Duodenal mucosa (tissue), 2 donors: ENCODE results near the gene DYNC1H1.

Source experiments
- H3K27ac ChIP-seq: one replicate; pipeline ENCODE4 v1.7.0; 2013; ENCODE audit warnings: low read depth, low read length
- H3K27me3 ChIP-seq, 2 donors: one replicate each; pipeline ENCODE4 v1.7.0; 2013; ENCODE audit warnings: low read length in 2 of 2, control low read depth in 1 of 2; ENCODE audit not compliant: insufficient read depth in 2 of 2, control insufficient read depth in 1 of 2
- H3K36me3 ChIP-seq, 2 donors: one replicate each; pipeline ENCODE4 v1.7.0; 2013; ENCODE audit warnings: low read length in 2 of 2, control low read depth in 1 of 2; ENCODE audit not compliant: insufficient read depth in 2 of 2, control insufficient read depth in 1 of 2
- H3K4me1 ChIP-seq, 2 donors: one replicate each; pipeline ENCODE4 v1.7.0; 2013; ENCODE audit warnings: low read length in 2 of 2, control low read depth in 1 of 2; ENCODE audit not compliant: insufficient read depth in 2 of 2, control insufficient read depth in 1 of 2
- H3K4me3 ChIP-seq, 2 donors: one replicate each; pipeline ENCODE4 v1.7.0; 2013; ENCODE audit warnings: low read length in 2 of 2, low read depth in 1 of 2
- H3K9ac ChIP-seq, 2 donors: one replicate each; pipeline ENCODE4 v1.7.0; 2013; ENCODE audit warnings: low read length in 2 of 2, low read depth in 1 of 2
- H3K9me3 ChIP-seq, 2 donors: one replicate each; pipeline ENCODE4 v1.7.0; 2013; ENCODE audit warnings: low read length in 2 of 2, control low read depth in 1 of 2; ENCODE audit not compliant: control insufficient read depth in 1 of 2

DYNC1H1 gene

GRCh38 chr14:101944451-101944850 is 19.9 kb upstream of the DYNC1H1 start:
- no peaks in the 10 kb centered on the region for H3K36me3 ChIP-seq
- H3K9ac ChIP-seq, result no peak overlapping the region
- H3K27ac ChIP-seq, result no peak overlapping the region
- H3K27me3 ChIP-seq, result no peaks in the 10 kb centered on the region
- no peaks in the 10 kb centered on the region for H3K9me3 ChIP-seq
- peaks cover 7 to 8% of the 10 kb centered on the region in 2 donors for H3K4me1 ChIP-seq
- H3K4me3 ChIP-seq, result no peak overlapping the region

DNA sequence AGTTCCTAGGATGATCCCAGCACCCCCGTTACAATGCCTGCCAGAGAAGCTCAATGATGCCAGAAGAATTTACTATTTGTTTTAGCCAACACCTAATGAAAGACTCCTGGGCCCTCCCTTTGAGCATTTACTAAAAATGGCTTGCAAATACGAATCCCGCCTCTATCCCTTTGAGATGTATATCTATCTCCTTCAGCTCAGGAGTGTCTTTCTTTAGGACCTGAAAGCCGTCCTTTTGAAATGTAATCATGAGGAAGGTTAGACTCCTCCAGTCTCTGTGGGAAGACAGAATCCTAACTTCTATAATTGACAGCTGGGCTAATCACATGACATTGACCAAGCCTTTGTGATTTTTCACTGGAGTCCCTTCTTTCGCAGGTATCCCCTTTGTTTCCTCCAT is 19.2 kb upstream of the DYNC1H1 start:
- Histone ChIP-seq H3K9ac (no peak overlapping the region), H3K4me3 (no peak overlapping the region), H3K4me1 (peaks cover 7 to 11% of the 10 kb centered on the region in 2 donors), H3K36me3 (no peaks in the 10 kb centered on the region), H3K9me3 (no peaks in the 10 kb centered on the region), H3K27me3 (no peaks in the 10 kb centered on the region), H3K27ac (no peak overlapping the region)

- H3K27ac ChIP-seq, result peak overlapping the region; percentile 95
- H3K9me3 ChIP-seq, result no peaks in the 10 kb centered on the region
- H3K4me3 ChIP-seq, result peak overlapping the region; percentile 77 to 98
- H3K36me3 ChIP-seq, result peaks cover 0 to 1% of the 10 kb centered on the region in 2 donors
- peak overlapping the region; percentile 86 to 100 for H3K9ac ChIP-seq
- no peaks in the 10 kb centered on the region for H3K27me3 ChIP-seq
- H3K4me1 ChIP-seq, result peaks cover 7 to 21% of the 10 kb centered on the region in 2 donors
Measured at GRCh38 chr14:101947577-101947903, 16.8 kb upstream of the DYNC1H1 start.

GRCh38 chr14:101947904-101948665 is 16.3 kb upstream of the DYNC1H1 start:
- peak overlapping the region; percentile 96 for H3K27ac ChIP-seq
- H3K4me1 ChIP-seq, result peaks cover 7 to 21% of the 10 kb centered on the region in 2 donors
- H3K4me3 ChIP-seq, result peak overlapping the region; percentile 92 to 98
- H3K9ac ChIP-seq, result peak overlapping the region; percentile 97 to 100
- no peaks in the 10 kb centered on the region for H3K27me3 ChIP-seq
- peaks cover 0 to 2% of the 10 kb centered on the region in 2 donors for H3K36me3 ChIP-seq
- no peaks in the 10 kb centered on the region for H3K9me3 ChIP-seq

DNA sequence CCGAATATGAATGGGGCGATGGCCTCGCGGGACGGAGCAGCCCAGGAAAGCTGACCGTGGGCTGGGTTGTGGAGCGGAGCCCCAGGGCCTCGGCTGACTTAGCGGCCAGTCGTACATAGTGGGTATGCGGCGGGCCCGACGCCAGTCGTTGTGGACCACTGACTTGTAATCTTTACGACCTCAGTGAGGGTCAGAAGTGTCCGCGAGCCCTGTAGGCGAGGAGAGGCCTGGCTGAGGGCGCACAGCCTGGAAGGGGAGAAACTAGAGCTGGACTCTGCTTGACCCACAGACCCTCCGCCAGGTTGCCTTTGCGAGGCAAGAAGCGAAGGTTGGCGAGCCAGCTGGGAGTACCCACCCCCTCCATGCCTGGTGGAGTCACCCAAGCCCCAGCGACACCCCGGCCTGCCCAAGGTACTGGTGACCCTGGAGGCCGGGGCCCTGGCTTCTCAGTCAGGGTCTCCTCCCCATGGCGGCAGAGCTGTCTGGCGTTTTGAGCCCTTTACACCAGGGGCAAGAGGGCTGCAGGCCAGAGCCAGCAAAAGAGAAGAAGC is 15.6 kb upstream of the DYNC1H1 start:
- H3K27ac ChIP-seq, result peak overlapping the region; percentile 96
- H3K4me3 ChIP-seq, result peak overlapping the region; percentile 92 to 98
- H3K9ac ChIP-seq, result peak overlapping the region; percentile 97 to 100
- no peaks in the 10 kb centered on the region for H3K27me3 ChIP-seq
- H3K9me3 ChIP-seq, result no peaks in the 10 kb centered on the region
- H3K4me1 ChIP-seq, result peaks cover 7 to 21% of the 10 kb centered on the region in 2 donors
- H3K36me3 ChIP-seq, result peaks cover 0 to 2% of the 10 kb centered on the region in 2 donors

GRCh38 chr14:101950100-101950499 is 14.3 kb upstream of the DYNC1H1 start:
- H3K4me3 ChIP-seq, result no peak overlapping the region
- H3K27me3 ChIP-seq, result no peaks in the 10 kb centered on the region
- H3K4me1 ChIP-seq, result peaks cover 7 to 21% of the 10 kb centered on the region in 2 donors
- no peak overlapping the region for H3K9ac ChIP-seq
- no peak overlapping the region for H3K27ac ChIP-seq
- H3K9me3 ChIP-seq, result no peaks in the 10 kb centered on the region
- peaks cover 0 to 2% of the 10 kb centered on the region in 2 donors for H3K36me3 ChIP-seq

- no peaks in the 10 kb centered on the region for H3K27me3 ChIP-seq
- H3K36me3 ChIP-seq, result peaks cover 0 to 2% of the 10 kb centered on the region in 2 donors
- peaks cover 7 to 21% of the 10 kb centered on the region in 2 donors for H3K4me1 ChIP-seq
- no peak overlapping the region for H3K27ac ChIP-seq
- H3K4me3 ChIP-seq, result no peak overlapping the region
- H3K9me3 ChIP-seq, result no peaks in the 10 kb centered on the region
- H3K9ac ChIP-seq, result no peak overlapping the region
Measured at GRCh38 chr14:101950516-101951215, 13.7 kb upstream of the DYNC1H1 start.

- Histone ChIP-seq H3K9ac (no peak overlapping the region), H3K36me3 (peaks cover 0 to 6% of the 10 kb centered on the region in 2 donors)
Measured at GRCh38 chr14:101953151-101953550, 11.2 kb upstream of the DYNC1H1 start.

GRCh38 chr14:101954501-101954900 is 9.9 kb upstream of the DYNC1H1 start:
- Histone ChIP-seq H3K27ac (no peak overlapping the region), H3K36me3 (peaks cover 0 to 6% of the 10 kb centered on the region in 2 donors), H3K4me1 (peaks cover 0 to 12% of the 10 kb centered on the region in 2 donors), H3K9me3 (no peaks in the 10 kb centered on the region), H3K4me3 (no peak overlapping the region), H3K27me3 (no peaks in the 10 kb centered on the region), H3K9ac (no peak overlapping the region)

More at GRCh38 chr14:101953151-101953550, 11.2 kb upstream of the DYNC1H1 start:
- no peak overlapping the region for H3K27ac ChIP-seq
- H3K9me3 ChIP-seq, result no peaks in the 10 kb centered on the region
- no peaks in the 10 kb centered on the region for H3K27me3 ChIP-seq
- H3K4me3 ChIP-seq, result no peak overlapping the region
- H3K4me1 ChIP-seq, result peaks cover 7 to 21% of the 10 kb centered on the region in 2 donors

DNA sequence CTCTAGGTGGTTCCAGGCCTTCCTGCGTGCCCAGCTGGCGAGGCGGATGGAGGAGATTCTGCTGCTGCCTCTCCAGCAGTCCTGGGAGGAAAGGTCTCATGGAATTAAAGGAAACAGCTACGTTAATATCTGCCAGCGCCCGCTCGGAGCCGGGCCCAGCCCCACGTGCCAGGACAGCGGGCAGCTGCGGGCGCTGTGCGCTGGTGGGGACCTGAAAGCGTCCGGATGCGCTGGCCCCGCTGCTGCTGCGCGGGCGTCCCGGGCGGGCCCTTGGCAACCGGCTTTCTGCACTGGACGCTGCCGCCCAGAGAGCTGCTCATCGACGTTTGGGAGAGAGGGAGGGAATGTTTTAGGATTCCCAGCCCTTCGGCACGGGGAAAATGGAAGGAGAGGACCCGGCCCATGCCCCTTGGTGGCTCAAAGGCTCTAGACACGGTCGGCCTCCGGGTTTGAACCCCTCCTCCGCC is 8.6 kb upstream of the DYNC1H1 start:
- H3K9me3 ChIP-seq, result no peaks in the 10 kb centered on the region
- H3K4me3 ChIP-seq, result no peak overlapping the region
- no peaks in the 10 kb centered on the region for H3K27me3 ChIP-seq
- no peak overlapping the region for H3K27ac ChIP-seq
- H3K4me1 ChIP-seq, result peaks cover 0 to 4% of the 10 kb centered on the region in 2 donors
- no peak overlapping the region for H3K9ac ChIP-seq
- peaks cover 0 to 6% of the 10 kb centered on the region in 2 donors for H3K36me3 ChIP-seq
